GM12878 (cell line): ENCODE measurements around the gene PABPC1L. TPM values are rescaled to one million over a fixed set of nuclear protein-coding genes. Genes with fewer than 3 reads are reported as not detected.

Source experiments
- ATAC-seq: fragments of 200-7000 bp; cut with Tn5 transposase; 3 replicates; pipeline ENCODE4 v1.9.1; 2020; ENCODE audit warnings: mild to moderate bottlenecking, moderate library complexity
- BruUV-seq: library from RNA; stranded (reverse); fragments of 400-500 nt; replicated peaks from 2 replicates; lab custom pipeline; 2021; lab: Mats Ljungman, UMichigan
- CTCF ChIA-PET: fragments of 300-600 bp; sonication (Branson Sonifier 250); formaldehyde crosslinking; extraction: SDS; loops from one replicate; lab custom pipeline; 2021; ENCODE audit warnings: inconsistent platforms; lab: Yijun Ruan, JAX
- POLR2A ChIA-PET: fragments of 350-600 bp; formaldehyde crosslinking; extraction: SDS; loops from one replicate; lab custom pipeline; 2021; ENCODE audit warnings: inconsistent platforms; lab: Charles Lee
- RAD21 ChIA-PET: fragments of 300-600 bp; sonication (Branson Sonifier 250); formaldehyde crosslinking; loops from one replicate; lab custom pipeline; 2023; ENCODE audit warnings: antibody characterized with exemption; ENCODE audit not compliant: unreplicated experiment; lab: Charles Lee
- SMC1A ChIA-PET: fragments of 300-600 bp; sonication (Branson Sonifier 250); formaldehyde crosslinking; loops from one replicate; lab custom pipeline; 2023; ENCODE audit not compliant: unreplicated experiment, uncharacterized antibody; lab: Charles Lee
- DNase-seq: peaks from one replicate; pipeline ENCODE4 v3.0.0-alpha.2; 2011; ENCODE audit warnings: low read depth, low spot score
- FAIRE-seq: peaks from 3 replicates; lab custom pipeline; 2011; peaks lifted over from hg19 to GRCh38; lab: Jason Lieb, UNC
- H2AFZ ChIP-seq: 2 replicates; pipeline ENCODE4 v1.6.0; 2011; ENCODE audit warnings: low read depth, low read length, control low read depth; ENCODE audit not compliant: control insufficient read depth
- H3K27ac ChIP-seq: 2 replicates; pipeline ENCODE4 v1.5.1; 2011; ENCODE audit warnings: control low read depth; ENCODE audit not compliant: control insufficient read depth, insufficient read depth
- H3K27me3 ChIP-seq, 2 experiments: replicated peaks in 1 of 2; 2 replicates each; pipeline versions ENCODE4 v1.6.0 to v1.6.1; 2011; ENCODE audit warnings: low read length in 1 of 2; ENCODE audit not compliant: control insufficient read depth in 2 of 2, insufficient read depth in 2 of 2
- H3K36me3 ChIP-seq, 2 experiments: 2 replicates each; pipeline ENCODE4 v1.5.1; 2011; ENCODE audit warnings: low read length in 1 of 2; ENCODE audit not compliant: control insufficient read depth in 2 of 2, insufficient read depth in 2 of 2
- H3K4me1 ChIP-seq: 2 replicates; pipeline ENCODE4 v1.6.1; 2011; ENCODE audit warnings: mild to moderate bottlenecking, low read length, moderate library complexity, mixed read lengths; ENCODE audit not compliant: control insufficient read depth, insufficient read depth
- H3K4me2 ChIP-seq: 2 replicates; pipeline ENCODE4 v1.6.0; 2011; ENCODE audit warnings: control low read depth; ENCODE audit not compliant: control insufficient read depth, insufficient read depth
- H3K4me3 ChIP-seq: fragments of 200-600 bp; sonication (generic); 2 replicates; pipeline ENCODE4 v1.5.1; 2016
- H3K79me2 ChIP-seq: 2 replicates; pipeline ENCODE4 v1.6.0; 2011; ENCODE audit warnings: low read length; ENCODE audit not compliant: control insufficient read depth, insufficient read depth
- H3K9ac ChIP-seq: 2 replicates; pipeline ENCODE4 v1.8.0; 2011; ENCODE audit warnings: low read length, control low read depth, mixed read lengths; ENCODE audit not compliant: control insufficient read depth, insufficient read depth
- H3K9me3 ChIP-seq: replicated peaks from 3 replicates; pipeline ENCODE4 v1.5.1; 2011; ENCODE audit warnings: mild to moderate bottlenecking, low read length; ENCODE audit not compliant: control insufficient read depth, insufficient read depth
- H4K20me1 ChIP-seq: 2 replicates; pipeline ENCODE4 v1.6.0; 2011; ENCODE audit not compliant: control insufficient read depth, insufficient read depth
- CHD4 ChIP-seq: fragments of 200-600 bp; sonication (generic); IDR thresholded peaks from 2 replicates; pipeline ENCODE4 v1.6.1; 2016; ENCODE audit warnings: mild to moderate bottlenecking
- EP300 ChIP-seq, 2 experiments: fragments of 150-350 bp in 1 of 2; IDR thresholded peaks; 2 replicates each; pipeline ENCODE4 v1.6.1; 2011 to 2012; ENCODE audit warnings: low read depth in 2 of 2, low read length in 2 of 2, borderline replicate concordance in 1 of 2, improper control_type of control experiment in 1 of 2, inconsistent platforms in 1 of 2; ENCODE audit not compliant: control insufficient read depth in 1 of 2
- RFX5 ChIP-seq: IDR thresholded peaks from 2 replicates; pipeline ENCODE4 v1.6.1; 2011; ENCODE audit warnings: low read depth, low read length, improper control_type of control experiment
- USF2 ChIP-seq: IDR thresholded peaks from 2 replicates; pipeline ENCODE4 v1.6.1; 2011; ENCODE audit warnings: low read depth, low read length, improper control_type of control experiment, borderline replicate concordance
- WGBS: methylation state at CpG from one replicate; pipeline ENCODE4 v1.1.6; 2016; ENCODE audit warnings: low lambda C conversion rate; ENCODE audit not compliant: insufficient replicate concordance, insufficient coverage; ENCODE audit errors: missing lambda C conversion rate; 5-methylcytosine and 5-hydroxymethylcytosine counted together
- in situ Hi-C: fragments of 300-500 bp; cut with MboI; formaldehyde crosslinking; loops from 9 replicates; pipeline ENCODE4 v1.14.3; 2018; ENCODE audit warnings: mixed read lengths
- intact Hi-C: fragments of 100-400 bp; cut with micrococcal nuclease; formaldehyde crosslinking; loops from one replicate; pipeline ENCODE4 v1.14.2; 2022; ENCODE audit not compliant: unreplicated experiment
- polyA plus RNA-seq, 11 experiments: library from polyadenylated mRNA; depleted of rRNA in 4 of 11; unstranded in 6 of 11; stranded (reverse) in 5 of 11; fragments of >200 nt; fragmentation: Nextera tagmentation in 4 of 11; fragmentation: Illumina TruSeq in 1 of 11; extraction: Ambion mirVana in 4 of 11; extraction: Trizol in 1 of 11; gene quantifications; 1 replicate in 1 of 11; 2 replicates in 10 of 11; pipeline versions ENCODE4 v1.2.1 to v1.2.3, GENCODE V29; 2011 to 2016; ENCODE audit warnings: inconsistent platforms in 2 of 11, missing spikeins in 2 of 11, low read depth in 1 of 11
- total RNA-seq, 4 experiments: library from RNA; depleted of rRNA in 3 of 4; stranded (reverse); fragments of >200 nt in 3 of 4; fragmentation: Illumina TruSeq in 1 of 4; extraction: Trizol in 1 of 4; gene quantifications; 2 replicates each; pipeline versions ENCODE4 v1.2.1 to v1.2.3, GENCODE V29; 2013 to 2021

The PABPC1L gene
- total and polyA plus RNA-seq, 10 of the 15 experiments (the other 5 are each of a cell fraction or from before 2014, with no cell fraction given) = 6.1 to 66.8 (median 11.9) TPM

- no peaks in the 10 kb centered on the region for H4K20me1 ChIP-seq
- intact Hi-C loops (no loop called here), in situ Hi-C loops (no loop called here)
- no peak overlapping the region for H2AFZ ChIP-seq
- SMC1A ChIA-PET = interaction anchor here (0.6 to 1.3 kb wide), 6 partner anchors 9 to 339 kb away, joined by 3 to 7 read pairs (median 3); no protein-coding TSS in a partner anchor
- H3K9me3 ChIP-seq = no peaks in the 10 kb centered on the region
- H3K79me2 ChIP-seq = peaks cover 36% of the 10 kb centered on the region
- H3K9ac ChIP-seq = no peak overlapping the region
- FAIRE-seq (no peak), DNase-seq (no peak), ATAC-seq (no peak)
- no peak overlapping the region for H3K27ac ChIP-seq
- no peak overlapping the region for H3K4me3 ChIP-seq
- POLR2A ChIA-PET = interaction anchor here (0.5 to 1.1 kb wide), 5 partner anchors 10 to 97 kb away, joined by 3 to 4 read pairs (median 4); no protein-coding TSS in a partner anchor
- H3K4me2 ChIP-seq = no peak overlapping the region
- no peaks in the 10 kb centered on the region for H3K27me3 ChIP-seq
- H3K4me1 ChIP-seq = peaks cover 17% of the 10 kb centered on the region
- H3K36me3 ChIP-seq = peaks cover 6 to 41% of the 10 kb centered on the region in 2 experiments
- WGBS = 80% methylated on average over 8 of the region's 8 CpGs
- CTCF ChIA-PET = interaction anchor here (1.0 to 1.4 kb wide), 3 partner anchors 10 to 17 kb away, joined by 3 read pairs; no protein-coding TSS in a partner anchor
- TF ChIP-seq CHD4 (no peak), EP300 (IDR thresholded peaks at IDR 0.05; ENCODE audit: borderline replicate concordance in 1 of 2, control insufficient read depth in 1 of 2, low read depth in 2 of 2, low read length in 2 of 2) (no peak), USF2 (no peak), RFX5 (no peak)
- RAD21 ChIA-PET = interaction anchor here (0.6 to 0.9 kb wide), 4 partner anchors 12 to 216 kb away, joined by 3 read pairs; partner anchors contain the start of gene STK4
- BruUV-seq = no TSS peak
Measured at GRCh38 chr20:44981736-44982406, 72.0 kb downstream of the PABPC1L start.
